Spleen (tissue), 7 donors: ENCODE results near the gene ACTN4.

Experiments
- CTCF ChIP-seq, 11 experiments: fragments of 200-600 bp in 7 of 11; fragments of 450-650 bp in 4 of 11; sonication (generic) in 4 of 11; IDR thresholded peaks in 8 of 11; conservative IDR thresholded peaks in 3 of 11; 1 replicate in 7 of 11; 2 replicates in 4 of 11; pipeline versions ENCODE4 v1.4.0 to v1.8.0; 2016 to 2021; ENCODE audit warnings: antibody characterized with exemption in 11 of 11, inconsistent platforms in 4 of 11, mild to moderate bottlenecking in 1 of 11
- POLR2A ChIP-seq, 3 donors: fragments of 450-650 bp; IDR thresholded peaks; one replicate each; pipeline ENCODE4 v1.5.1; 2017; ENCODE audit warnings: antibody characterized with exemption in 3 of 3, mild to moderate bottlenecking in 1 of 3
- POLR2AphosphoS5 ChIP-seq, 3 donors: sonication (generic); formaldehyde crosslinking; IDR thresholded peaks; one replicate each; pipeline ENCODE4 v1.5.1; 2017; ENCODE audit warnings: antibody characterized with exemption in 3 of 3
- donor health status: DM: no; HTN: no; CAD: no; lungs with moderate emphysema.
- donor health status: DM: no; HTN: no; CAD: no.
- donor health status: DM: no; HTN: no; CAD: no.

GRCh38 chr19:38690832-38691231, 43.4 kb downstream of the ACTN4 start:
- TF ChIP-seq CTCF (IDR thresholded peaks at IDR 0.05 in 8 of 11, conservative IDR thresholded peaks at IDR 0.05 in 3 of 11) = no peak
- TF ChIP-seq POLR2A (IDR thresholded peaks at IDR 0.05) = no peak
- no peak for TF ChIP-seq POLR2AphosphoS5 (IDR thresholded peaks at IDR 0.05)
